GM18502 (cell line): ENCODE results near the gene IFNL3.
"Not testable (repeated sequence)": the region's sequence is repeated elsewhere in the genome, so short reads cannot be mapped to it uniquely, and the experiment has no call there.

ENCODE experiments used
- ATAC-seq: cut with Tn5 transposase; IDR thresholded peaks from one replicate; pipeline ENCODE4 v1.9.1; 2021; ENCODE audit warnings: mild to moderate bottlenecking; ENCODE audit not compliant: unreplicated experiment, poor library complexity

Gene IFNL3

DNA sequence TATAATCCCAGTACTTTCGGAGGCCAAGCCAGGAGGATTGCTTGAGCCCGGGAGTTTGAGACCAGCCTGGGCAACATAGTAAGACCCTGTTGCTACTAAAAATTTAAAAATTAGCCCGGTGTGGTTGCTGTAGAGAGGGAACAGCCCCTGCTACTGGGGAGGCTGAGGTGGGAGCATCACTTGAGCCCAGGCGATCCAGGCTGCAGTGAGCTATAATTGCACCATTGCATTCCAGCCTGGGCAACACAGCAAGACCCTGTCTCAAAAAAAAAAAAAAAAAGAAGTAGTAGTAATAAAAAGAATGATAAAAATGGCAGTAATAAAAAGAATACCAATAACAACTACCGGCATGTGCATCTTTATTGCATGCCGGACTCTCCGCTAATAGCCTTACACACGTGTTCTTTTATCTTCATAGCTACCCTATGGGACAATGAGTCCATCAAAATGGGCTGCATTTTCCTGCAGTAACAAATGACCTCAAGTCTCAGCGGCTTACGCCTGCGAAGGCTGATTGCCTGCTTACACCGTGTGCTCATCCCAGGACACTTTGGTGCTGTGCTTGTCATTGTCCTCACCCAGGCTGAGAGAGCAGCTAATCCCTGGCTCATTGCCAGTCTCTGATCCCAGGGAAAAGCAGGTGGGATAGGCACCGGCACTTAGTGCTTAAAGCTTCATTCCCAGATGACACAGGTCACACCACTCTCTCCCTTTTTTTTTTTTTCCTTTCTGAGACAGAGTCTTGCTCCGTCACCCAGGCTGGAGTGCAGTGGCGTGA, 26.4 kb downstream of the IFNL3 start:
- no peak for ATAC-seq

DNA sequence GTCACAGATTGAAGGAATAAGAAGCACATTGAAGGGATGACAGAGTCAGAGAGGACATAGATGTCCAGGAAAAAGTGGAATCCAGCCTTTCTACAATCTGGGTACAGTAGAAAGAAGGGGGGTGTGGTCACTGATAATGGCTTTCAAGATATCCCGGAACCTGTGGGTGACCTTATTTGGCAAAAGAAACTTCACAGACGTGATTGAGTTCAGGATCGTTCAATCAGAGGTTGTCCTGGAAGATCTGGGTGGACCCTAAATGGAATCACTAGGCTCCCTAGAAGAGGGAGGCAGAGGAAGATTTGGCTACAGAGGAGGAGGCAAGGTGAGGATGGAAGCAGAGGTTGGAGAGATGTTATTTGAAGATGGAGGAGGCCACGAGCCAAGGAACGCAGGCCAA, 27.7 kb downstream of the IFNL3 start:
- ATAC-seq: no peak

DNA sequence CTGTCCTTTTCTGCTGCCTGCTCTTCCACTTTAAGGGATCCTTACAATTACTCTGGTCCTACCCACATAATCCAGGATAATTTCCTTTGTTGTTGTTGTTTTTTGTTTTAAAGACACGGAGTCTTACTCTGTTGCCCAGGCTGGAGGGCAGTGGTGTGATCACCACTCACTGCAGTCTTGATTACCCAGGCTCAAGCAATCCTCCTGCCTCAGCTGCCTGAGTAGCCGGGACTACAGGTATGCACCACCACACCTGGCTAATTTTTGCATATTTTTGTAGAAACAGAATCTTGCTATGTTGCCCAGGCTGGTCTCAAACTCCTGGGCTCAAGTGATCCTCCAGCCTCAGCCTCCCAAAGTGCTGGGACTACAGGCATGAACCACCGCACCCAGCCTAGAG, 29.5 kb downstream of the IFNL3 start:
- not testable (repeated sequence) for ATAC-seq

DNA sequence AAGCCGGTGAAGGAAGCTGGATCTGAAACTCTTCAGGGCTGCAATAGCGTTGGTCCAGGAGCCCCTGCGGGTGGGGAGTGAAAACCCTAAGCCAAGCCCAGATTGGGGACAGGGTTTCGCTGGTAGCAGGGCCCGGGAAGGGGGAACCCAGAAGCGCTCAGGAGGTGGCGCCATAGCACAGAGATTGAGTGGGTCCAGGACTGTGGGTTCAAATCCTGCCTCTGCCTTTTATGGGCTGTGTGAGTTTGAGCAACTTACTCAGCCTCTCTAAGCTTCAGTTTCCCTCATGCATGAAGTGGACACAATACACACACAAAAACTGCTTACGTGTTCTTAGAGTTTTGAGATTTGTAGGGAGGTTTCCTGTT, 32.4 kb downstream of the IFNL3 start:
- ATAC-seq: no peak

DNA sequence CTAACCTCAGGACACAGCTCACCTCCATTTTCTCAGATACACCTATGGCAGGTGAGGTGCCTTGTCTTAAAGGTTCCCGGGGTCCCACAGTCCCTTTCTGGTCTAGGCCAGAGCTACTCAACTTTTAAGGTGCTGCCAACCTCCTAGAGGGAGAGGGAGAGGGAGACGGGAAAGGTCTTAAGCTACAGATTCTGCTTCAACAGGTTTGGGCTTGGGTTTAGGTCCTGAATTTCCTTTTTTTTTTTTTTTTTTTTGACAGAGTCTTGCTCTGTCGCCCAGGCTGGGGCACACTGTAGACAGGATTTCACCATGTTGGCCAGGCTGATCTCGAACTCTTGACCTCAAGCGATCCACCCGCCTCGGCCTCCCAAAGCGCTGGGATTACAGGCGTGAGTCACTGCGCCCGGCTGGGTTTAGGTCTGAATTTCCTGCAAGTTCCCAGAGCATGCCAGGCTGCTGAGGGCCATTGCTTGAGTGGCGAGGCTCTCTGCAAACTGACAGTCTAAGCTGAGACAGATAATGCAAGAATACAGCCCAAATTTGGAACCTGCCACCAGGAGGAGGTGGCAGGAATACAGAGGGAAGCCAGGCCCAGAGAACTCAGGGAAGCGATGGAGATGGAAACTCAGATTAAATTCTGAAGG, 33.0 kb downstream of the IFNL3 start:
- ATAC-seq: no peak

DNA sequence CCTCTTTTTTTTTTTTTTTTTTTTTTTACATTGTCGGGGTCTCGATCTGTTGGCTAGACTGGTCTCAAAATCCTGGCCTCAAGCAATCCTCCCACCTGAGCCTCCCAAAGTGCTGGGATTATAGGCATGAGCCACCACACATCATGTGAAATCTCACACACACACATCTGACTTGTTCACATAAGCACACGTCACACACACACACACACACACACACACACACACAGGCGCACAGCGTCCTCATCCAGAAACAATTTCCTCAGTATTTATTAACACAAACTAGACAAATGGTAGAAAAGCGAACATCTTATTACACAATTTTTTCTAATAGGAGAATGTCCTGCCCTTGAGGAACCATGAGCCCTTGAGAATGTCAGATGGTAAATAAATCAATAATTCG, 35.6 kb downstream of the IFNL3 start:
- no peak for ATAC-seq

DNA sequence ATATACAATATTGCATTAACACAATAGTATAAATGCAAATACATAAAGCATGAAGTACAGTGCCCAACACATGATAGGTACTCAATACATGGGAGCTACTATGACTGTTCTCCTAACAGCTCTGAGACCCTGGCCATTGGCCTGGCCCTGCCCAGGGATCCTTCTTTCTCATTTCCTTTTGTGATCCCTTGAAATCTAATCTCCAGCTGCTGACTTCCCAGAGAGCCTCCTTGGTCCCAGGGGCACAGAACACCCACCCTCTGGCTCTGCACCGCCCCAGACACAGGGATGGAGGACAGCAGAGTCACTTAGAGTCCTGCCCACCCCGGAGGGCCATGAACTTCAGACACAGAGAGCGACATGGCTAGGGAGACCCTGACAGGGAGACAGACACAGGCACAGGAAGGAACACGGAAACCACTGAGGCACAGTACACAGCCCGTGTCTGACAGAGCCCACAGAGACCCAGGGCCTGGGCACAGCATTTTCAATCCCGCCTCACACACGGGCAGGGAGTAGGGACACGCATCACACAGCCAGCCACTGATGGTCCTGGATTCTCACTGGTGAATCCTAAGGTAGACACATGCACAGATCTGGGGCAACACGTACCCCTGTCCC, 36.5 kb downstream of the IFNL3 start:
- ATAC-seq: no peak

DNA sequence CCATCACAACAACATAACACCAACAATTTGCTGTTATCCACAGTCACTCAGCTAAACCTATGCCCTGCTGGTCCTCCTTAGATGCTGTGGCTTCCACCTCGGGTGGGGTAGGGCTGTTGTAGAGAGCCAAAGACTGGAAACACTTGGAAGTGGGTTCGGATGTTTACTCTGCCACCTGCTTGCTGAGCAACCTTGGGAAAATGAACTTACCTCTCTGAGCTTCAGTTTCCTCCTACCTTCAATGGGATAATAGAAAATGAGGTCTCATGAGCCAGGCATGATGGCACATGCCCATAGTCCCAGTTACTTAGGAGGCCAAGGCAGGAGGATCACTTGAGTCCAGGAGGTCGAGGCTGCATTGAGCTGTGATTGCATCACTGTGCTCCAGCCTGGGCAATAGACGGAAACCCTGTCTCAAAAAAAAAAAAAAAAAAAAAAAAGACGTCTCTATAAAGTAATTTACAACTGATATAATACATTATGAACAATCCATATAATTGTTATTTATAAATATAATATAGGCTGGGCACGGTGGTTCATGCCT, 37.4 kb downstream of the IFNL3 start:
- no peak for ATAC-seq

DNA sequence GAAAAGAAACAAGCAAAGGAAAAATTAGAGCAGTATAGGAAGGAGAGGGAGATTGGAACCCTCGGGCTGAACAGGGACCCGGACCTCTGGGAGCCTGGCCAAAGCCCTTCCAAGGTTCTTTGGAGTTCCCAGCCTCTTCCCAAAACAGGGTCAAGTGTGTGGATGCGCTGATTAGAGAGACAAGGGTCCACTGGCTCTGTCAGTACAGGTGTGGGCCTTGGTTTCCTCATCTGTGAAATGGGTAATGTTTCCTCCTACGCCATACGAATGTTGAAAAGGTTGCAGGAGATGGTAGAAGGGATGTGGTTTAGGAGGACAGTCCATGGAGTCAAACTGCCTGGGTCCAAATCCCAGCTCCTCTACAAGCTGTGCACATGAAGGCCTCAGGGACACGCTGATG, 38.7 kb downstream of the IFNL3 start:
- ATAC-seq: no peak

DNA sequence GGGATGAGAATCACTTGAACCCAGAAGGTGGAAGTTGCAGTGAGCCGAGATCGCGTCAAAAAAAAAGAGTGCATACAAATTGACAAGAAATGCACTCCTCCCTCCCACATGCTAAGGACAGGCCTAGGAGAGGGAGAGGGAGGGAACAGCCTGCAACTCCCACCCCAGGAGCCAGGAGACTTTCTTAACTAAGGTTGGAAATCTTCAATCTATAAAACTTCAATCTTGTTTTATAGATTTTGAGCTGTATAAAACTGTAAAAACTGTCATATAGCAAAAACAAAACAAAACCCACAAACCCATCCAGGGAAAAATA, 39.4 kb downstream of the IFNL3 start:
- no peak for ATAC-seq

DNA sequence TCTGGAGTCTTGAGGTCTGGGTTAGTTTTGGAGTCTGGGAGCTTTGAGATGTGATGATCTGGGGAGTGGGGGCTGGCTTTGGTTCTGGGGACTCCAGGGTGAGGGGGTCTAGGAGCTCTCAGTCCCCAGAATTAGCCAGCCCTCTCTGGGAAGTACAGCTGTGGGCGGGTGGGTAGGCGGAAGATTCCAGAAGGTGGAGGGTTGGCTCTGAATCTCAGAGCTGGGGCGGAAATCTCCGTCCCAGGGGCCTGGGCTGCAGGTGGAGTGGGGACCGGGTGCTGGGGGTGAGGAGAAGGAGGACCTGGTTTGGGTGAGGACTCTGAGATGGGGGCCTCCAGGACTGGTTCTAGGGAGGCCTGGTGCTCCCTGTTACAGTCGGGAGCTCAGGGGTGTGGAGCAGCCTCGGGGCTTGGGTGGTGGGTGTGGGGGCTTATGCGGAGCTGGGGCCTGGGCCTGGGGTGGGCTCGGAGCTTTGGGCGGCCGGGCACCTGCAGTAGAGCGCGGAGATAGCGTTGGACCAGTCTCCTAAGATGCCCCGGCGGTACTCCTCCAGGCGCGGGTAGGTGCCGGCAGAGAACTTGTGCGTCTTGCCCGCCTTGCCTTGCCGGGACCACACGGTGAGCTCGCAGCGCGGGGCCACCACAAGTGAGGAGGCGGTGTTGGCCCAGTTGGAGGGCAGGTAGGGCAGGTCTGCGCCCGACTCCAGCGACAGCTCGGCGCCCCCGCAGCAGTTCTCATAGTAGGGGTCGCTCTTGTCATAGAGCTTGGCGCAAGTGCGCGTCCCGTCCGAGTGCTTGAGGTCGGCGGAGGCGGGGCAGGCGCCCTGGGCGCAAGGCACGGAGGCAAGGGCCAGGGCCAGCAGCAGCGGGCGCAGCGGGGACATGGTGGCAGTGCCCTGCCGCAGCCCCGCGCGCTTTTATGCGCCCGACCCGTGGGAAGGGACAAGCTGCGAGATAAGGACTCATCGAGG, 41.1 kb downstream of the IFNL3 start, which contains the start of gene SYCN:
SYCN (minus strand) TSS at position 892 of the 970 bp plus-strand sequence; CDS start at position 883, 9 bp downstream.
- no peak for ATAC-seq

DNA sequence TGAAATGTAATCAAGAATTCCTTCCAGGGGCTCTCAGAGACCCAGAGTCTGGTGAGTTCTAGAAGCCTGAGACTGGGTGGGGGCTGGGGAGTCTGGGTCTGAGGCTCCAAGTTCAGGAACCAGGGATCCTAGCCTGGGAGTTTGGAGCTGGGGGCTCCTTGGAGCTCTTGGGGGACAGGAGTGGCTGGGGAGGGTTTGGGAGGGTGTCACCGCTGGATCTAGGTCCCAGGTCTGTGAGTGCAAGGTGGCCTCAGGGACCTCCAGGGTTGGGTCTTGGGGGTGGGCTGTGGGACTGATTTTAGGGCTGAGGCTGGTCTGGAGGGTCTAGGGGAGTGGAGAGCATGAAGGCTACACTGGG, 41.8 kb downstream of the IFNL3 start:
- ATAC-seq: no peak

DNA sequence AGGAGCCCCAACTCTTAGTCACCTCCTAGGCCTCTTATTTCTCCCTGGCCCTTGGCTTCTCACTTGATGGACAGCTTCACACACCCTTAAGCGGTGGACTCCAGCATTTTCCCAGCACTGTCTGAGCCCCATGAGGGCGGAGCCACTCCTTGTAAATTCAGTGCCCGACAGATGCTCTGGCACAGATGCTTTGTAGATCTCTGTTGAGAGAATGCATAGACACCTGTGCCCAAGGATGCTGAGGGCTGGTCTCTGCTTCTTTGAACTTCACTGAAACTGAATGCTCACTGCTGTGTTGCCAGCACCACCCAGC, 44.0 kb downstream of the IFNL3 start:
- ATAC-seq: no peak

DNA sequence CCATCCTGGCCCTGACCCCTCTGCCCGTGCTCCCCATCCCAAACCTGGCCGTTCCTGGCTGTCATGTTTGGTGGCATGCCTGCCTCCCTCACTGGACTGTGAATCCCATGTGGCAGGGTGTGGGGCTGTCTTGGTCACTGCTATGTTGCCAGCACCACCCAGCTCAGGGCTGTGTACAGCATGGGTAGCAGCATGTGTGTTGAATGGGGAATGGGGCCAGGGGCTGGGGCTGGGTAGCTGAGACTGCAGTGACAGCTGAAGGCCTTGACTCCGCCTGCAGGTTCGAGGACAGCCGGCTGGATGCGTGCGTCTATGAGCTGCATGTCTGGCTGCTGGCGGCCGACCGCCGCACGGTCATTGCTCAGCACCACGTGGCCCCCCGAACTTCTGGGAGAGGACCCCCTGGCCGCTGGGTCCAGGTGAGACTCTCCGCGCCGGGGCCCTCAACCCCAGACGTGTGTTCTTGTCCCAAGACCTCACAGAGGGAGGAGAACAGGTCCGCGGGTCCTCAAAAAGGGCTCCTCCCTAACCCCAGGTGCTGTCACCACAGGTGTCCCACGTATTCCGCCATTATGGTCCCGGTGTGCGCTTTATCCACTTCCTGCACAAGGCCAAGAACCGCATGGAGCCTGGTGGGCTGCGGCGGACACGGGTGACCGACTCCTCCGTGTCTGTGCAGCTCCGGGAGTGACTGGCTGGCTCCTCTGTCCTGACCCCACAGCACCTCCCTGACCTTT, 44.6 kb downstream of the IFNL3 start:
- no peak for ATAC-seq

DNA sequence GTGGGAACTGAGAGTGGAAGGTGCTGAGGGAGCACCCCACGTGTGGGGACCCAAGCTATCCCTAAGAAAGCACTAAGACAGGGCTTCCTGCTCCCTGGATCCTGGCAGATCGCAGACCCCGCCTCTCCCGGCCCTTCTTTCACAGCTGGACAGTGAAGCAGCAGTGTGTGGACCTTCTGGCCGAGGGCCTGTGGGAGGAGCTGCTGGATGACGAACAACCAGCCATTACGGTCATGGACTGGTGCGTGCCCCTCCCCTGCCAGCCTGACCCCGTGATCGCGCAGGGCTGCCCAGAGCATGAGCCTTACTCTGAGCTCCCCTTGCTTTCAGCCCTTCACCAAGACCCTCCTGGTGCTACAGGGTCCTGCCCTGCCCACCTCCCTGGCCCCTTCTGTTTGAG, 45.8 kb downstream of the IFNL3 start:
- no peak for ATAC-seq

DNA sequence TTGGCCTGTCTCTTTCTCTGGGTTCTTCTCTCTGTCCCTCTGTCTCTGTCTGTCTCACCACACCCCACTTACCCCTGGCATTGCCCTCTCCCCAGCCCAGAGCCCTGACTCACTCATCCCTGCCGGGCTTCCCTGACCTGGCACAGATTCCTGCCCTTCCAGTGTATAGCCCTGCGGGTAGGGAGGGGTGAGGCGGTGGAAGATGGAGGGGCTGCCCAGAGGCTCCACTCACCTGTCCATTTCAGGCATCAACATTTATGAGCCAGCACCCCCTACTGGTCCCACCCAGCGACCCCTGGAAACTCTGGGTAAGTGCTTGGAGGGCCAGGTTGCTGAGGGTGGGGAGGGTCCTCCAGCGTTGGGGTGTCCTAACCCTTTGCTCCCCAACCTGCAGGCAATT, 47.0 kb downstream of the IFNL3 start:
- no peak for ATAC-seq

DNA sequence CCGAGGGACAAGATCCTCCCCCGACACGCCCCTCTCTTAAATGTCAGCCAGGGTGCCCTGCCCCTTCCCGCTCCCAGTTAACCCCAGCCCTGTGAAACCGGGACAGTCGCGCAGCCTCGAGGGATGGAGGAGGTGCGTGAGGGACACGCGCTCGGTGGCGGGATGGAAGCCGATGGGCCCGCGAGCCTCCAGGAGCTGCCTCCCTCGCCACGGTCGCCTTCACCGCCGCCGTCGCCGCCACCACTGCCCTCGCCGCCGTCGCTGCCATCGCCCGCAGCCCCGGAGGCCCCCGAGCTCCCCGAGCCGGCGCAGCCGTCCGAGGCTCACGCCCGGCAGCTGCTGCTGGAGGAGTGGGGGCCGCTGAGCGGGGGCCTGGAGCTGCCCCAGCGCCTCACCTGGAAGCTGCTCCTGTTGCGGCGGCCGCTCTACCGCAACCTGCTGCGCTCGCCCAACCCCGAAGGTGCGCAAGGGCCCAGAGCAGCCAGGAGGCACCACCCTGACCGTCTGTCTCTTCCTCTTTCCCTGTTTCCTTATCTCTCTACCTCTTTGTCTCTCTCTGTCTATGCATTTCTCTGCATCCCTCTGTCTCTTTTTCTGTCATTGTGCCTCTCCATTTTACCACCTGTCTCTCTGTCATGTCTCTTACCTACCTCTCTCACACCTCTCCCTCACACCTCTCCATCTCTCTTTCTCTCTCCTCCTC, 47.8 kb downstream of the IFNL3 start, which contains the start of gene NCCRP1:
NCCRP1 (plus strand) TSS at position 105 of the 703 bp plus-strand sequence; CDS start at position 124, 19 bp downstream.
- no peak for ATAC-seq

DNA sequence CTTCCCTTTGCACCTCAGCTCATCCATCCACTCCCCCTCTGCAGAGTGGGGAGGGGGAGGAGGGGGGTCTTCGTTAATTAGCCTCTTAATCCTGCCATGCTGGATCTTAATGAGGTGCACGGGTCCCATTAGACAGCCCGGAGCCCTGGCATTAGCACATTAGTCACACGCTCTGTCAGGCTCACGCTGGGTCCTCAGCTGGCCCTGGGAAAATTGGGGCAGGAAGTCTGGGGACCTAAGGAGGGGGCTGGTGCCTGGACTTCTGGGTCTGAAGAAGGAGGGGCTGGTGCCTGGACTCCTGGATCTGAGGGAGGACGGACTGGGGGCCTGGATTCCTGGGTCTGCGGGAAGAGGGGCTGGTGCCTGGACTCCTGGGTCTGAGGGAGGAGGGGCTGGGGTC, 48.5 kb downstream of the IFNL3 start:
- no peak for ATAC-seq

DNA sequence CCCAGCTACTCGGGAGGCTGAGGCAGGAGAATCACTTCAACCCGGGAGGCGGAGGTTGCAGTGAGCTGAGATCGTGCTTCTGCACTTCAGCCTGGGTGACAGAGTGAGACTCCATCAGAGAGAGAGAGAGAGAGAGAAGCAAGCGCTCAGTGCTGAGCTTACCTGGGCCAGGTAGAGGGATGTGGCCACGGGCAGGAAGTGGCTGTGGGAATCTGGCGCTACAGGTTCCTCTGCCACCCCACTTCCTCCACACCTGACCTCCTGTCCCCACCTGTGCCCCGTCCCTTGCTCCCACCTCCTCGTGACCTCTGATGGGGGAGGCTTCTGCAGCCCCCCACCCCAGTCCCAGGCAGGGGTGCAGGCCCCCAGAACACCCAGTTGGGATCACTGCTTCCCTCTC, 49.1 kb downstream of the IFNL3 start:
- no peak for ATAC-seq
